Measurements from ENCODE around the gene OR9Q2.
"Not testable (repeated sequence)": the region's sequence is repeated elsewhere in the genome, so short reads cannot be mapped to it uniquely, and the experiment has no call there.

GRCh38 chr11:58212420-58212819 lies 23.6 kb downstream of the OR9Q2 start, which contains the start of gene OR1S1:
- not testable (repeated sequence) for TF ChIP-seq CTCF (conservative IDR thresholded peaks at IDR 0.05; ENCODE audit: low read depth, low read length); EZH2 (IDR thresholded peaks at IDR 0.05; ENCODE audit: borderline replicate concordance, low read depth, low read length, poor library complexity, severe bottlenecking)
